GM06990 (cell line): ENCODE results near the gene PI4K2B.

Experiments used
- DNase-seq: peaks from one replicate; pipeline ENCODE4 v3.0.0-alpha.2; 2011; ENCODE audit not compliant: insufficient read length; ENCODE audit errors: extremely low read depth
- H3K27me3 ChIP-seq: replicated peaks from 2 replicates; pipeline ENCODE4 v1.6.0; 2011; ENCODE audit warnings: low read length; ENCODE audit not compliant: control insufficient read depth, insufficient read depth
- H3K36me3 ChIP-seq: 2 replicates; pipeline ENCODE4 v1.5.1; 2011; ENCODE audit warnings: low read length; ENCODE audit not compliant: control insufficient read depth, insufficient read depth
- H3K4me3 ChIP-seq: replicated peaks from 2 replicates; pipeline ENCODE4 v1.5.1; 2011; ENCODE audit warnings: low read depth, mild to moderate bottlenecking, control low read depth, low read length
- TF ChIP-seq, protein P1 (sequence below): IDR thresholded peaks from 2 replicates; pipeline ENCODE4 v1.5.1; 2011; ENCODE audit warnings: low read length, control low read depth, mild to moderate bottlenecking, inconsistent platforms; ENCODE audit not compliant: insufficient read depth, poor library complexity, severe bottlenecking

The PI4K2B gene

GRCh38 chr4:25307596-25307995 lies 73.8 kb downstream of the PI4K2B start:
- Histone ChIP-seq H3K36me3 (no peaks in the 10 kb centered on the region), H3K27me3 (no peaks in the 10 kb centered on the region), H3K4me3 (no peak overlapping the region)
- TF ChIP-seq, protein P1, sequence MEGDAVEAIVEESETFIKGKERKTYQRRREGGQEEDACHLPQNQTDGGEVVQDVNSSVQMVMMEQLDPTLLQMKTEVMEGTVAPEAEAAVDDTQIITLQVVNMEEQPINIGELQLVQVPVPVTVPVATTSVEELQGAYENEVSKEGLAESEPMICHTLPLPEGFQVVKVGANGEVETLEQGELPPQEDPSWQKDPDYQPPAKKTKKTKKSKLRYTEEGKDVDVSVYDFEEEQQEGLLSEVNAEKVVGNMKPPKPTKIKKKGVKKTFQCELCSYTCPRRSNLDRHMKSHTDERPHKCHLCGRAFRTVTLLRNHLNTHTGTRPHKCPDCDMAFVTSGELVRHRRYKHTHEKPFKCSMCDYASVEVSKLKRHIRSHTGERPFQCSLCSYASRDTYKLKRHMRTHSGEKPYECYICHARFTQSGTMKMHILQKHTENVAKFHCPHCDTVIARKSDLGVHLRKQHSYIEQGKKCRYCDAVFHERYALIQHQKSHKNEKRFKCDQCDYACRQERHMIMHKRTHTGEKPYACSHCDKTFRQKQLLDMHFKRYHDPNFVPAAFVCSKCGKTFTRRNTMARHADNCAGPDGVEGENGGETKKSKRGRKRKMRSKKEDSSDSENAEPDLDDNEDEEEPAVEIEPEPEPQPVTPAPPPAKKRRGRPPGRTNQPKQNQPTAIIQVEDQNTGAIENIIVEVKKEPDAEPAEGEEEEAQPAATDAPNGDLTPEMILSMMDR: no peak
- DNase-seq: no peak

- Histone ChIP-seq H3K4me3 (no peak overlapping the region), H3K36me3 (no peaks in the 10 kb centered on the region), H3K27me3 (no peaks in the 10 kb centered on the region)
- TF ChIP-seq, protein P1: no peak
- no peak for DNase-seq
These were observed 74.5 kb downstream of the PI4K2B start for GRCh38 chr4:25308306-25308705.

DNA sequence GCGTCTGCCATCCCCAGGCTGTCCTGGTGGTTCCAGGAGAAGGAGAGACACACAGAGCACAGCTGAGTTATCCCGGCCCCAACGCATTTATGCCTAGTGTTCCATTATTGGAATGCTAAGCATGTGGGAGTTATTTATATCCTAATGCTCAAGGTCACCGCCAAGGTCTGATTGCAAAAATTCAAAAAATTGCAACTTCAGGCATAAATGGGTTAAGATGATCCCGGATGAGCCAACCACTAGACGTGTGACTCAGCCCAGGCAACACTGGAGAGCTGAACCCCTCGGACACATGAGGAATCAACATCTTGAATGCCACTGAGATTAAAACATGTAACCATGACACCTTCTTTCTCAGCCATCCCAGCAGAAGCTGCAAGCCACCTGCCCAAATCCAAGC lies 74.9 kb downstream of the PI4K2B start:
- Histone ChIP-seq H3K36me3 (no peaks in the 10 kb centered on the region), H3K4me3 (no peak overlapping the region), H3K27me3 (no peaks in the 10 kb centered on the region)
- TF ChIP-seq, protein P1: no peak
- no peak for DNase-seq

- DNase-seq: peak; percentile 49
- Histone ChIP-seq H3K4me3 (no peak overlapping the region; the same call in 1 of the 2 replicates), H3K27me3 (no peaks in the 10 kb centered on the region), H3K36me3 (no peaks in the 10 kb centered on the region)
- TF ChIP-seq, protein P1: no peak
These were observed 76.4 kb downstream of the PI4K2B start for GRCh38 chr4:25310066-25310802.

DNA sequence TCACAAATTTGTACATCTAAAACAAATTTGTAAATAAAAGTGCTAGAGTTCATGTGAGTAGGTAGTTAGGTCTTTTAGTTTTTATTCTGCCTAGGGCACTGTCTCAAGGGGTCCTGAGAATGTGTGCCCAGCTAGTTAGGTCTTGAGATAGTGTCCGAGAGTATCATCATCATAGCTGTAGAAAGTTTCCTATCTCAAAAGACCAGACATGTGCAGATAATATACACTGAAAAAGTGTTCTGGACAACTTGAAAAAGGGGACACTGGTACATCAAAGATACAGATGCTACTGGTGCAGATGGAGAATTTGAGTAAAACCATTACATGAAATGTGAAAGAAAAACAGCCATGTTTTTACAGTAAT lies 77.0 kb downstream of the PI4K2B start:
- Histone ChIP-seq H3K36me3 (no peaks in the 10 kb centered on the region), H3K27me3 (no peaks in the 10 kb centered on the region), H3K4me3 (peak overlapping the region; percentile 31)
- no peak for DNase-seq
- TF ChIP-seq, protein P1: no peak

GRCh38 chr4:25312496-25313200 lies 78.8 kb downstream of the PI4K2B start, which contains the start of gene ZCCHC4:
Gene ZCCHC4, plus strand, starts transcription at chr4:25312774. Its CDS starts 36 bp downstream, at chr4:25312810.
- peak; percentile 96 for DNase-seq
- TF ChIP-seq, protein P1: peak; percentile 100
- H3K36me3 ChIP-seq: no peaks in the 10 kb centered on the region
- H3K27me3 ChIP-seq: no peaks in the 10 kb centered on the region
- H3K4me3 ChIP-seq: peak within 1 kb of the TSS; percentile 95
